LHCN-M2 (cell line): ENCODE results near the gene CHRDL1. TPM values are rescaled to one million over a fixed set of nuclear protein-coding genes. Genes with fewer than 3 reads are reported as not detected.
"Not testable (repeated sequence)": the region's sequence is repeated elsewhere in the genome, so short reads cannot be mapped to it uniquely, and the experiment has no call there.

Experiments used
- DNase-seq: peaks from one replicate; pipeline ENCODE4 v3.0.0-alpha.2; 2012; ENCODE audit warnings: low read depth
- total RNA-seq: library from RNA; depleted of rRNA; stranded (reverse); fragments of >200 nt; gene quantifications from 2 replicates; pipeline ENCODE4 v1.2.3, GENCODE V29; 2014

The CHRDL1 gene
- total RNA-seq, 1 experiment from 2014 or later = not detected

DNA sequence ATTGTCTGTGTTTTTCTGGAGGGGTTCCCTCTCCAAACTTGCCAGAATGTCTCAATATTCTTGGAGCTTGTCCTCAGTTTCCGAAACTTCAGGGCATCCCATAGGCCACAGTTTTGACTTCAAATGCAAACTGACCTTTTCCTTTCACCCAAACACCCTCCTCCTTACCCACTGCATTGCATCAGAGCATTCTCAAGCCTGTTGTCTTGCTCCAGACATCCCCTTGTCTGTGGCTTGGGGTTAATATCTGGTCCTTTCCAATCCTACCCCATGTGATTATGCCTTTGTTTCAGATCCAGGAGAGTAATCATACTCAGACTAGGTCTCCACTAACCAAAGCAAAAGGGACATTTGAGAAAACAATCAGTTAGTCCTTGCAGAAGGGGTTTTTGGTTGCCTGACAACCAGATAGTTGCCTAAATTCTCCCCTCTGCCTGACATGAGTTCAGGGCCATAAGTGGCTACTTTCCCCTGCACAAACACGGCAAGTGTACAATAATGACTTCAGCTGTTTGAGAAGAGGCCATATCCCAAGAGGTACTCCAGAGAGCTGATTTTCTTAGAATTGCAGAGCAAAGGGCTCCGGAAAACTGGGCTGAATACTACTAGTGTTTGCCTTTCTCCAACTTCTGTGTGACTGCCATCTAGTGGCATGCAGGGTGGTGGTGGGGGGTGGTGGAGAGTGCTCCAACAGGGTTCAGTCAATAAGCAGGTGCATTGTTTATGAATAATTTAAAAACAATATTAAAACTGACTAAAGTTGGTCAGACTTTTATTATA, 130.2 kb downstream of the CHRDL1 start:
- DNase-seq = peak; percentile 12

DNA sequence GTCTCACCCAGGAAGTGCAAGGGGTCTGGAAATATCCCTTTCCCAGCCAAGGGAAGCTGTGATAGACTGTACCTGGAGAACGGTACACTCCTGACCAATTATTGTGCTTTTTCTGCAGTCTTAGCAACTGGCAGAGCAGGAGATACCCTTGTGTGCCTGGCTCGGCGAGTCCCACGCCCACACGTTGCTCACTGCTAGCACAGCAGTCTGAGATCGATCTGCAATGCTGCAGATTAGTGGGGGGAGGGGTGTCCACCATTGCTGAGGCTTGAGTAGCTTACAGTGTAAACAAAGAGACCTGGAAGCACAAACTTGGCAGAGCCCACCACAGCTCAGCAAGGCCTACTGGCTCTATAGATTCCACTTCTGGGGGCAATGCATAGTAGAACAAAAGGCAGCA, 138.5 kb downstream of the CHRDL1 start:
- DNase-seq = no peak

DNA sequence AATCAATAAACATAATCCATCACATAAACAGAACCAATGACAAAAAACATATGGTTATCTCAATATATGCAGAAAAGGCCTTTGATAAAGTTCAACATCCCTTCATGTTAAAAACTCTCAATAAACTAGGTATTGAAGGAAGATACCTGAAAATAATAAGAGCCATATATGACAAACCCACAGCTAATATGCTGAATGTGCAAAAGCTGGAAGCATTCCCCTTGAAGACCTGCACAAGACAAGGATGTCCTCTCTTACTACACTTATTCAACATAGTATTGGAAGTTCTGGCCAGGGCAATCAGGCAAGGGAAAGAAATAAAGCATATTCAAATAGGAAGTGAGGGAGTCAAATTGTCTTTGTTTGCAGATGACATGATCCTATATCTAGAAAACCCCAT, 141.3 kb downstream of the CHRDL1 start:
- not testable (repeated sequence) for DNase-seq

- DNase-seq = no peak
Measured at GRCh38 chrX:110646386-110646785, 149.2 kb downstream of the CHRDL1 start.
